GM23338 (cell line): Measurements from ENCODE around the gene CPSF4L. TPM values are rescaled to one million over a fixed set of nuclear protein-coding genes. Genes with fewer than 3 reads are reported as not detected.

ENCODE experiments used
- ATAC-seq: fragments of 200-7000 bp; cut with Tn5 transposase; 3 replicates; pipeline ENCODE4 v1.9.1; 2020
- DNase-seq: peaks from one replicate; pipeline ENCODE4 v3.0.0-alpha.2; 2015; ENCODE audit warnings: low spot score
- H2AFZ ChIP-seq: fragments of 200-600 bp; sonication (generic); 2 replicates; pipeline ENCODE4 v1.8.0; 2016; ENCODE audit warnings: antibody characterized with exemption, mild to moderate bottlenecking, moderate library complexity
- H3F3A ChIP-seq: fragments of 200-600 bp; sonication (generic); replicated peaks from 2 replicates; pipeline ENCODE4 v1.8.0; 2017; ENCODE audit warnings: antibody characterized with exemption, mixed run types, low read depth
- H3K27ac ChIP-seq: fragments of 200-600 bp; sonication (generic); 2 replicates; pipeline ENCODE4 v1.6.1; 2016; ENCODE audit warnings: low read depth
- H3K27me3 ChIP-seq: fragments of 200-600 bp; sonication (generic); 2 replicates; pipeline ENCODE4 v1.8.0; 2016; ENCODE audit warnings: mild to moderate bottlenecking, mixed run types, moderate library complexity; ENCODE audit not compliant: insufficient read depth
- H3K36me3 ChIP-seq: fragments of 200-600 bp; sonication (generic); 2 replicates; pipeline ENCODE4 v1.8.0; 2016; ENCODE audit warnings: mild to moderate bottlenecking; ENCODE audit not compliant: insufficient read depth
- H3K4me1 ChIP-seq: fragments of 200-600 bp; sonication (generic); 2 replicates; pipeline ENCODE4 v1.8.0; 2016; ENCODE audit warnings: mild to moderate bottlenecking, moderate library complexity; ENCODE audit not compliant: insufficient read depth
- H3K4me2 ChIP-seq: fragments of 200-600 bp; sonication (generic); 2 replicates; pipeline ENCODE4 v1.7.1; 2017; ENCODE audit warnings: mixed run types
- H3K4me3 ChIP-seq: fragments of 200-600 bp; sonication (generic); 2 replicates; pipeline ENCODE4 v1.6.1; 2016; ENCODE audit warnings: mixed run types
- H3K79me2 ChIP-seq: fragments of 200-600 bp; sonication (generic); replicated peaks from 2 replicates; pipeline ENCODE4 v1.8.0; 2017; ENCODE audit warnings: mild to moderate bottlenecking; ENCODE audit not compliant: insufficient read depth
- H3K9me2 ChIP-seq: fragments of 200-600 bp; sonication (generic); 2 replicates; pipeline ENCODE4 v1.8.0; 2017; ENCODE audit not compliant: insufficient read depth
- H4K20me1 ChIP-seq: fragments of 200-600 bp; sonication (generic); replicated peaks from 2 replicates; pipeline ENCODE4 v1.8.0; 2017; ENCODE audit warnings: mild to moderate bottlenecking; ENCODE audit not compliant: insufficient read depth
- H3K27ac Mint-ChIP-seq: 2 replicates; pipeline ENCODE4 v1.8.0; 2020; ENCODE audit warnings: inconsistent platforms, mild to moderate bottlenecking, moderate library complexity, mixed read lengths
- H3K27me3 Mint-ChIP-seq: 3 replicates; pipeline ENCODE4 v1.8.0; 2022; ENCODE audit warnings: low read depth, mild to moderate bottlenecking, moderate library complexity, mixed read lengths, inconsistent platforms; ENCODE audit not compliant: insufficient read depth, poor library complexity
- H3K36me3 Mint-ChIP-seq: 3 replicates; pipeline ENCODE4 v1.8.0; 2021; ENCODE audit warnings: low read depth, mild to moderate bottlenecking, inconsistent platforms, moderate library complexity, mixed read lengths
- H3K4me1 Mint-ChIP-seq: 3 replicates; pipeline ENCODE4 v1.8.0; 2020; ENCODE audit warnings: mild to moderate bottlenecking, inconsistent platforms, mixed read lengths
- H3K4me3 Mint-ChIP-seq: 3 replicates; pipeline ENCODE4 v1.8.0; 2021; ENCODE audit warnings: moderate library complexity, mild to moderate bottlenecking, inconsistent platforms, mixed read lengths
- H3K9me3 Mint-ChIP-seq: 3 replicates; pipeline ENCODE4 v1.8.0; 2020; ENCODE audit warnings: moderate library complexity, mild to moderate bottlenecking, inconsistent platforms, mixed read lengths
- CREB1 ChIP-seq: fragments of 250-450 bp; sonication (Bioruptor Pico); IDR thresholded peaks from 2 replicates; pipeline ENCODE4 v1.5.0; 2020; ENCODE audit warnings: low read depth, mild to moderate bottlenecking, moderate library complexity
- EZH2 ChIP-seq: fragments of 200-600 bp; sonication (generic); IDR thresholded peaks from one replicate; pipeline ENCODE4 v1.8.0; 2017; ENCODE audit warnings: antibody characterized with exemption, mild to moderate bottlenecking, low read depth; ENCODE audit not compliant: unreplicated experiment
- EZH2phosphoT487 ChIP-seq: fragments of 200-600 bp; sonication (generic); IDR thresholded peaks from one replicate; pipeline ENCODE4 v1.8.1; 2018; ENCODE audit warnings: antibody characterized with exemption; ENCODE audit not compliant: unreplicated experiment
- JUNB ChIP-seq: IDR thresholded peaks from one replicate; pipeline ENCODE4 v1.6.1; 2016; ENCODE audit warnings: antibody characterized with exemption; ENCODE audit not compliant: unreplicated experiment
- NANOG ChIP-seq: IDR thresholded peaks from 2 replicates; pipeline ENCODE4 v1.6.1; 2016; ENCODE audit warnings: antibody characterized with exemption, borderline replicate concordance
- POLR2AphosphoS5 ChIP-seq: IDR thresholded peaks from 2 replicates; pipeline ENCODE4 v1.6.1; 2016; ENCODE audit warnings: antibody characterized with exemption, low read depth
- STAT1 ChIP-seq: IDR thresholded peaks from one replicate; pipeline ENCODE4 v1.6.1; 2016; ENCODE audit warnings: antibody characterized with exemption; ENCODE audit not compliant: unreplicated experiment
- ZNF114 ChIP-seq: fragments of 250-450 bp; sonication (Bioruptor Pico); IDR thresholded peaks from 2 replicates; pipeline ENCODE4 v1.5.0; 2020; ENCODE audit warnings: mild to moderate bottlenecking, moderate library complexity
- ZNF331 ChIP-seq: fragments of 250-450 bp; sonication (Bioruptor Pico); IDR thresholded peaks from 2 replicates; pipeline ENCODE4 v1.5.0; 2020; ENCODE audit warnings: low read depth, mild to moderate bottlenecking, moderate library complexity
- polyA plus RNA-seq: library from polyadenylated mRNA; unstranded; fragments of >200 nt; fragmentation: Nextera tagmentation; extraction: Ambion mirVana; gene quantifications from 2 replicates; pipeline ENCODE4 v1.2.1, GENCODE V29; 2016
- total RNA-seq: library from RNA; depleted of rRNA; stranded (reverse); fragments of >200 nt; shearing (Covaris generic); gene quantifications from 2 replicates; pipeline ENCODE4 v1.2.3, GENCODE V29; 2014
- TF ChIP-seq, protein P1 (sequence below): fragments of 250-450 bp; sonication (Bioruptor Pico); IDR thresholded peaks from 2 replicates; pipeline ENCODE4 v1.5.0; 2020; ENCODE audit warnings: mild to moderate bottlenecking, moderate library complexity
- TF ChIP-seq, protein P2 (sequence below): IDR thresholded peaks from one replicate; pipeline ENCODE4 v1.6.1; 2018; ENCODE audit warnings: antibody characterized with exemption; ENCODE audit not compliant: unreplicated experiment
- TF ChIP-seq, protein P3 (sequence below), 2 experiments: fragments of 200-600 bp in 1 of 2; sonication (generic) in 1 of 2; conservative IDR thresholded peaks; 2 replicates each; pipeline versions ENCODE4 v1.5.1 to v1.6.1; 2016 to 2017; ENCODE audit warnings: antibody characterized with exemption in 2 of 2, low read depth in 2 of 2, mild to moderate bottlenecking in 2 of 2, moderate library complexity in 1 of 2
- TF ChIP-seq, protein P4 (sequence below): IDR thresholded peaks from 2 replicates; pipeline ENCODE4 v1.6.1; 2016; ENCODE audit warnings: antibody characterized with exemption

CPSF4L gene
- total and polyA plus RNA-seq, 2 experiments from 2014 or later, result not detected

DNA sequence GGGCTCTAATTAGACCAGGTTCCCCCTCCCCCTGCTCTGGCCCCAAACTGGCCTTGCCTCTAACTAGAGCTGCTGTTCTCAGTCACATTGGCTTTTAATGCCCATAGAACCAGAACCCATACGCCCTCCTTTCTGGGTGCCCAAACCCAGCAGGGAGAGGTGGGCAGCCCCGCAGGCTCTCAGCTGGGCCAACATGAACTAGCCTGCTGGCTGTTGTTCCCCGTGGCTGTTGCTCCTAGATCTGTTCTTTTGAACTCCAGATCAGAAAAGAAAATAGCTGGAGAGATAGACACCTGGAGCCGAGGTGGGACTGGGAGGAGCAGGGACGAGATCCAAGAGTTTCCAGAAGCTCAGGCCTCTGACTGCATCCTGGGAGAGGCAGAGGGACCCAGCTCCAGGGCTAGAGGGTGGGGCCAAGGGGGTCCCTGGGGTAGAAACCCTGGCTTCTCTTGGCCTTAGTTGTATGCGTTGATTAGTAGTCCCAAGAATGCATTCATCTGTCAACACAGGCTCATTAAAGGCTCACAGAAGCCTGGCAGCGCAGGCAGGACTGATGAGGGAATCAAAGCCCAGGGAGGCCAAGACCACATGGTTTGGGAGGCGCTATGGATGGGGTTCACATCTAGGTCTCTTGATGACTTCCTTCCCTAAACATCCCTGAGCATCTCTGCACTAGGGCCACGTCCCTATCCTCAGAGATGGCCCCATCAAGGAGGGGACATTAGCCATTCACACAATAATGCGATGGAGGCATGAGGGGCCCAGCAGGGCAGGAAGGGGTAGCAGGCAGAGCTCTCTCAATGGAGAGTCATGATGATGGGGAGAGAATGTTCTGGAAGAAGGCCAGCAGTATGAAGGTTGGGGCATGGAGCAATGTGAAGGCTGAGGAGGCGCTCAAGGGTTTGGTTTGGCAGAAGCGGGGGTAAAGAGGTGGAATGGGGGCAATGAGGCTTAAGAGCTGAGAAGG, 1.3 kb upstream of the CPSF4L start:
- H3K27ac Mint-ChIP-seq, result no peak overlapping the region
- peak overlapping the region; percentile 47; the same call in 1 of the 3 replicates for H3K4me3 Mint-ChIP-seq
- peak; percentile 87 for ATAC-seq
- Histone ChIP-seq H4K20me1 (no peaks in the 10 kb centered on the region), H3K4me1 (peaks cover 16% of the 10 kb centered on the region), H2AFZ (peak overlapping the region; percentile 97), H3K36me3 (no peaks in the 10 kb centered on the region), H3K79me2 (no peaks in the 10 kb centered on the region), H3F3A (peaks cover 4% of the 10 kb centered on the region; the same call in 1 of the 2 replicates), H3K27me3 (peaks cover 4% of the 10 kb centered on the region; the same call in 1 of the 2 replicates), H3K9me2 (no peaks in the 10 kb centered on the region), H3K4me3 (peak overlapping the region; percentile 35), H3K4me2 (peak overlapping the region; percentile 72), H3K27ac (0 out of 2 replicates have a peak overlapping the region, but pooled peaks have one; percentile 32)
- TF ChIP-seq, protein P1, sequence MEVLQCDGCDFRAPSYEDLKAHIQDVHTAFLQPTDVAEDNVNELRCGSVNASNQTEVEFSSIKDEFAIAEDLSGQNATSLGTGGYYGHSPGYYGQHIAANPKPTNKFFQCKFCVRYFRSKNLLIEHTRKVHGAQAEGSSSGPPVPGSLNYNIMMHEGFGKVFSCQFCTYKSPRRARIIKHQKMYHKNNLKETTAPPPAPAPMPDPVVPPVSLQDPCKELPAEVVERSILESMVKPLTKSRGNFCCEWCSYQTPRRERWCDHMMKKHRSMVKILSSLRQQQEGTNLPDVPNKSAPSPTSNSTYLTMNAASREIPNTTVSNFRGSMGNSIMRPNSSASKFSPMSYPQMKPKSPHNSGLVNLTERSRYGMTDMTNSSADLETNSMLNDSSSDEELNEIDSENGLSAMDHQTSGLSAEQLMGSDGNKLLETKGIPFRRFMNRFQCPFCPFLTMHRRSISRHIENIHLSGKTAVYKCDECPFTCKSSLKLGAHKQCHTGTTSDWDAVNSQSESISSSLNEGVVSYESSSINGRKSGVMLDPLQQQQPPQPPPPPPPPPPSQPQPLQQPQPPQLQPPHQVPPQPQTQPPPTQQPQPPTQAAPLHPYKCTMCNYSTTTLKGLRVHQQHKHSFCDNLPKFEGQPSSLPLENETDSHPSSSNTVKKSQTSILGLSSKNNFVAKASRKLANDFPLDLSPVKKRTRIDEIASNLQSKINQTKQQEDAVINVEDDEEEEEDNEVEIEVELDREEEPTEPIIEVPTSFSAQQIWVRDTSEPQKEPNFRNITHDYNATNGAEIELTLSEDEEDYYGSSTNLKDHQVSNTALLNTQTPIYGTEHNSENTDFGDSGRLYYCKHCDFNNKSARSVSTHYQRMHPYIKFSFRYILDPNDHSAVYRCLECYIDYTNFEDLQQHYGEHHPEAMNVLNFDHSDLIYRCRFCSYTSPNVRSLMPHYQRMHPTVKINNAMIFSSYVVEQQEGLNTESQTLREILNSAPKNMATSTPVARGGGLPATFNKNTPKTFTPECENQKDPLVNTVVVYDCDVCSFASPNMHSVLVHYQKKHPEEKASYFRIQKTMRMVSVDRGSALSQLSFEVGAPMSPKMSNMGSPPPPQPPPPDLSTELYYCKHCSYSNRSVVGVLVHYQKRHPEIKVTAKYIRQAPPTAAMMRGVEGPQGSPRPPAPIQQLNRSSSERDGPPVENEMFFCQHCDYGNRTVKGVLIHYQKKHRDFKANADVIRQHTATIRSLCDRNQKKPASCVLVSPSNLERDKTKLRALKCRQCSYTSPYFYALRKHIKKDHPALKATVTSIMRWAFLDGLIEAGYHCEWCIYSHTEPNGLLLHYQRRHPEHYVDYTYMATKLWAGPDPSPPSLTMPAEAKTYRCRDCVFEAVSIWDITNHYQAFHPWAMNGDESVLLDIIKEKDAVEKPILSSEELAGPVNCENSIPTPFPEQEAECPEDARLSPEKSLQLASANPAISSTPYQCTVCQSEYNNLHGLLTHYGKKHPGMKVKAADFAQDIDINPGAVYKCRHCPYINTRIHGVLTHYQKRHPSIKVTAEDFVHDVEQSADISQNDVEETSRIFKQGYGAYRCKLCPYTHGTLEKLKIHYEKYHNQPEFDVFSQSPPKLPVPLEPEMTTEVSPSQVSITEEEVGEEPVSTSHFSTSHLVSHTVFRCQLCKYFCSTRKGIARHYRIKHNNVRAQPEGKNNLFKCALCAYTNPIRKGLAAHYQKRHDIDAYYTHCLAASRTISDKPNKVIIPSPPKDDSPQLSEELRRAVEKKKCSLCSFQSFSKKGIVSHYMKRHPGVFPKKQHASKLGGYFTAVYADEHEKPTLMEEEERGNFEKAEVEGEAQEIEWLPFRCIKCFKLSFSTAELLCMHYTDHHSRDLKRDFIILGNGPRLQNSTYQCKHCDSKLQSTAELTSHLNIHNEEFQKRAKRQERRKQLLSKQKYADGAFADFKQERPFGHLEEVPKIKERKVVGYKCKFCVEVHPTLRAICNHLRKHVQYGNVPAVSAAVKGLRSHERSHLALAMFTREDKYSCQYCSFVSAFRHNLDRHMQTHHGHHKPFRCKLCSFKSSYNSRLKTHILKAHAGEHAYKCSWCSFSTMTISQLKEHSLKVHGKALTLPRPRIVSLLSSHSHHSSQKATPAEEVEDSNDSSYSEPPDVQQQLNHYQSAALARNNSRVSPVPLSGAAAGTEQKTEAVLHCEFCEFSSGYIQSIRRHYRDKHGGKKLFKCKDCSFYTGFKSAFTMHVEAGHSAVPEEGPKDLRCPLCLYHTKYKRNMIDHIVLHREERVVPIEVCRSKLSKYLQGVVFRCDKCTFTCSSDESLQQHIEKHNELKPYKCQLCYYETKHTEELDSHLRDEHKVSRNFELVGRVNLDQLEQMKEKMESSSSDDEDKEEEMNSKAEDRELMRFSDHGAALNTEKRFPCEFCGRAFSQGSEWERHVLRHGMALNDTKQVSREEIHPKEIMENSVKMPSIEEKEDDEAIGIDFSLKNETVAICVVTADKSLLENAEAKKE (CRISPR knock-in tag), result no peak
- TF ChIP-seq CREB1 (CRISPR knock-in tag), result no peak
- TF ChIP-seq JUNB, result no peak
- TF ChIP-seq ZNF331 (CRISPR knock-in tag), result no peak
- TF ChIP-seq NANOG, result no peak
- TF ChIP-seq STAT1, result no peak
- TF ChIP-seq, protein P2, sequence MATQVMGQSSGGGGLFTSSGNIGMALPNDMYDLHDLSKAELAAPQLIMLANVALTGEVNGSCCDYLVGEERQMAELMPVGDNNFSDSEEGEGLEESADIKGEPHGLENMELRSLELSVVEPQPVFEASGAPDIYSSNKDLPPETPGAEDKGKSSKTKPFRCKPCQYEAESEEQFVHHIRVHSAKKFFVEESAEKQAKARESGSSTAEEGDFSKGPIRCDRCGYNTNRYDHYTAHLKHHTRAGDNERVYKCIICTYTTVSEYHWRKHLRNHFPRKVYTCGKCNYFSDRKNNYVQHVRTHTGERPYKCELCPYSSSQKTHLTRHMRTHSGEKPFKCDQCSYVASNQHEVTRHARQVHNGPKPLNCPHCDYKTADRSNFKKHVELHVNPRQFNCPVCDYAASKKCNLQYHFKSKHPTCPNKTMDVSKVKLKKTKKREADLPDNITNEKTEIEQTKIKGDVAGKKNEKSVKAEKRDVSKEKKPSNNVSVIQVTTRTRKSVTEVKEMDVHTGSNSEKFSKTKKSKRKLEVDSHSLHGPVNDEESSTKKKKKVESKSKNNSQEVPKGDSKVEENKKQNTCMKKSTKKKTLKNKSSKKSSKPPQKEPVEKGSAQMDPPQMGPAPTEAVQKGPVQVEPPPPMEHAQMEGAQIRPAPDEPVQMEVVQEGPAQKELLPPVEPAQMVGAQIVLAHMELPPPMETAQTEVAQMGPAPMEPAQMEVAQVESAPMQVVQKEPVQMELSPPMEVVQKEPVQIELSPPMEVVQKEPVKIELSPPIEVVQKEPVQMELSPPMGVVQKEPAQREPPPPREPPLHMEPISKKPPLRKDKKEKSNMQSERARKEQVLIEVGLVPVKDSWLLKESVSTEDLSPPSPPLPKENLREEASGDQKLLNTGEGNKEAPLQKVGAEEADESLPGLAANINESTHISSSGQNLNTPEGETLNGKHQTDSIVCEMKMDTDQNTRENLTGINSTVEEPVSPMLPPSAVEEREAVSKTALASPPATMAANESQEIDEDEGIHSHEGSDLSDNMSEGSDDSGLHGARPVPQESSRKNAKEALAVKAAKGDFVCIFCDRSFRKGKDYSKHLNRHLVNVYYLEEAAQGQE, result no peak
- TF ChIP-seq, protein P3, sequence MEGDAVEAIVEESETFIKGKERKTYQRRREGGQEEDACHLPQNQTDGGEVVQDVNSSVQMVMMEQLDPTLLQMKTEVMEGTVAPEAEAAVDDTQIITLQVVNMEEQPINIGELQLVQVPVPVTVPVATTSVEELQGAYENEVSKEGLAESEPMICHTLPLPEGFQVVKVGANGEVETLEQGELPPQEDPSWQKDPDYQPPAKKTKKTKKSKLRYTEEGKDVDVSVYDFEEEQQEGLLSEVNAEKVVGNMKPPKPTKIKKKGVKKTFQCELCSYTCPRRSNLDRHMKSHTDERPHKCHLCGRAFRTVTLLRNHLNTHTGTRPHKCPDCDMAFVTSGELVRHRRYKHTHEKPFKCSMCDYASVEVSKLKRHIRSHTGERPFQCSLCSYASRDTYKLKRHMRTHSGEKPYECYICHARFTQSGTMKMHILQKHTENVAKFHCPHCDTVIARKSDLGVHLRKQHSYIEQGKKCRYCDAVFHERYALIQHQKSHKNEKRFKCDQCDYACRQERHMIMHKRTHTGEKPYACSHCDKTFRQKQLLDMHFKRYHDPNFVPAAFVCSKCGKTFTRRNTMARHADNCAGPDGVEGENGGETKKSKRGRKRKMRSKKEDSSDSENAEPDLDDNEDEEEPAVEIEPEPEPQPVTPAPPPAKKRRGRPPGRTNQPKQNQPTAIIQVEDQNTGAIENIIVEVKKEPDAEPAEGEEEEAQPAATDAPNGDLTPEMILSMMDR (conservative IDR thresholded peaks at IDR 0.05; ENCODE audit: low read depth in 2 of 2), result no peak
- no peak for TF ChIP-seq EZH2
- TF ChIP-seq EZH2phosphoT487, result no peak
- no peak for TF ChIP-seq ZNF114 (CRISPR knock-in tag)
- no peak for TF ChIP-seq POLR2AphosphoS5
- TF ChIP-seq, protein P4, sequence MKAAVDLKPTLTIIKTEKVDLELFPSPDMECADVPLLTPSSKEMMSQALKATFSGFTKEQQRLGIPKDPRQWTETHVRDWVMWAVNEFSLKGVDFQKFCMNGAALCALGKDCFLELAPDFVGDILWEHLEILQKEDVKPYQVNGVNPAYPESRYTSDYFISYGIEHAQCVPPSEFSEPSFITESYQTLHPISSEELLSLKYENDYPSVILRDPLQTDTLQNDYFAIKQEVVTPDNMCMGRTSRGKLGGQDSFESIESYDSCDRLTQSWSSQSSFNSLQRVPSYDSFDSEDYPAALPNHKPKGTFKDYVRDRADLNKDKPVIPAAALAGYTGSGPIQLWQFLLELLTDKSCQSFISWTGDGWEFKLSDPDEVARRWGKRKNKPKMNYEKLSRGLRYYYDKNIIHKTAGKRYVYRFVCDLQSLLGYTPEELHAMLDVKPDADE, result no peak
- peaks cover 23% of the 10 kb centered on the region for H3K27me3 Mint-ChIP-seq
- no peaks in the 10 kb centered on the region for H3K9me3 Mint-ChIP-seq
- H3K4me1 Mint-ChIP-seq, result peaks cover 19% of the 10 kb centered on the region
- DNase-seq, result peak; percentile 54
- no peaks in the 10 kb centered on the region for H3K36me3 Mint-ChIP-seq
